Thymus (tissue), 11 donors: ENCODE results near the gene YPEL1. TPM values are rescaled to one million over a fixed set of nuclear protein-coding genes. Genes with fewer than 3 reads are reported as not detected.
"Not testable (repeated sequence)": the region's sequence is repeated elsewhere in the genome, so short reads cannot be mapped to it uniquely, and the experiment has no call there.

Experiments used
- DNase-seq, 9 donors: peaks; one replicate each; pipeline ENCODE4 v3.0.0-alpha.2; 2013; ENCODE audit warnings: low spot score in 9 of 9, low read depth in 6 of 9, missing footprints in 1 of 9
- H3K27ac ChIP-seq, 2 donors: one replicate each; pipeline ENCODE4 v1.5.1; 2013; ENCODE audit warnings: control low read depth in 1 of 2, low read depth in 1 of 2, low read length in 1 of 2, mild to moderate bottlenecking in 1 of 2, moderate library complexity in 1 of 2
- H3K27me3 ChIP-seq, 2 donors: one replicate each; pipeline ENCODE4 v1.5.1; 2013; ENCODE audit warnings: low read length in 1 of 2; ENCODE audit not compliant: control insufficient read depth in 2 of 2, insufficient read depth in 1 of 2
- H3K36me3 ChIP-seq, 2 donors: one replicate each; pipeline ENCODE4 v1.5.1; 2013; ENCODE audit warnings: low read length in 1 of 2, mild to moderate bottlenecking in 1 of 2, moderate library complexity in 1 of 2; ENCODE audit not compliant: control insufficient read depth in 2 of 2, insufficient read depth in 2 of 2
- H3K4me1 ChIP-seq, 2 donors: one replicate each; pipeline ENCODE4 v1.5.1; 2013; ENCODE audit warnings: low read length in 2 of 2; ENCODE audit not compliant: control insufficient read depth in 2 of 2, insufficient read depth in 2 of 2
- H3K4me3 ChIP-seq, 2 donors: one replicate each; pipeline ENCODE4 v1.5.1; 2013; ENCODE audit warnings: low read length in 2 of 2, control low read depth in 1 of 2, mild to moderate bottlenecking in 1 of 2
- H3K9me3 ChIP-seq, 2 donors: one replicate each; pipeline ENCODE4 v1.5.1; 2013; ENCODE audit warnings: low read length in 1 of 2, mild to moderate bottlenecking in 1 of 2; ENCODE audit not compliant: control insufficient read depth in 2 of 2, insufficient read depth in 1 of 2
- WGBS: extraction: QIAGEN DNeasy Blood & Tissue Kit; methylation state at CpG from one replicate; pipeline ENCODE4 v1.1.7; 2013; 5-methylcytosine and 5-hydroxymethylcytosine counted together
- polyA plus RNA-seq: library from polyadenylated mRNA; stranded (reverse); fragments of 200-250 nt; gene quantifications from one replicate; pipeline ENCODE4 v1.2.3, GENCODE V29; 2013
- total RNA-seq: library from RNA; stranded (reverse); fragments of 120-200 nt; gene quantifications from one replicate; pipeline ENCODE4 v1.2.4, GENCODE V29; 2013
- donor health status: healthy.

The YPEL1 gene
- total and polyA plus RNA-seq, 2 donors: 9.1 to 14.2 TPM

- no peaks in the 10 kb centered on the region for H3K9me3 ChIP-seq
- no peaks in the 10 kb centered on the region for H3K27me3 ChIP-seq
- 85% methylated on average over 8 of the region's 8 CpGs for WGBS
- no peak overlapping the region for H3K4me3 ChIP-seq
- H3K4me1 ChIP-seq: no peaks in the 10 kb centered on the region
- DNase-seq: no peak
- H3K27ac ChIP-seq: no peak overlapping the region
- H3K36me3 ChIP-seq: peaks cover 67 to 83% of the 10 kb centered on the region in 2 donors
Observed at GRCh38 chr22:21685164-21685513, 50.5 kb downstream of the YPEL1 start.

GRCh38 chr22:21684492-21685163, 51.0 kb downstream of the YPEL1 start:
- no peaks in the 10 kb centered on the region for H3K4me1 ChIP-seq
- no peak overlapping the region for H3K4me3 ChIP-seq
- no peak overlapping the region for H3K27ac ChIP-seq
- H3K36me3 ChIP-seq: peaks cover 66 to 80% of the 10 kb centered on the region in 2 donors
- H3K27me3 ChIP-seq: no peaks in the 10 kb centered on the region
- 98% methylated on average over 19 of the region's 19 CpGs for WGBS
- DNase-seq: no peak
- no peaks in the 10 kb centered on the region for H3K9me3 ChIP-seq

DNA sequence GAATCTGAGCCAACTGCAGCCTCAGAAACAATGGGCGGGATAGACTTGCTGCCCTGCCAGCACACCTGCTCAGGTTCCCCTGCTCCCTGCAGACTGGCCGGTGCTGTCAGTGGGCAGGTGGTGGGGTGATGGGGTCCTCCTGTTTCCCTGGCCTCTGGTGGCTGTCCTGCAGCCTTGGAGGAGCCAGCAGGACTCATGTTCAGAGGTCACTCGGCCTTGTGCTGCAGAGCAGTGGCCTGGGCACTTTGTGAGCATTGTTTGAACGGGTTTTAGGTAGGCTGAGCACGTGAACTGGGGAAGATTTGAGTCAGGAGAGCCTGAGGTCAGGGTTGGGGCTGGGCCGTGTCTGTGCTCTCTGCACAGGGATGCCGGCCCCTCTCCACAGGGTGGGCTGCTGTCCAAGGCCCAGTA, 52.2 kb downstream of the YPEL1 start:
- no peaks in the 10 kb centered on the region for H3K27me3 ChIP-seq
- H3K4me3 ChIP-seq: no peak overlapping the region
- peaks cover 58 to 72% of the 10 kb centered on the region in 2 donors for H3K36me3 ChIP-seq
- no peak overlapping the region for H3K27ac ChIP-seq
- 90% methylated on average over 7 of the region's 7 CpGs for WGBS
- DNase-seq: no peak
- H3K9me3 ChIP-seq: no peaks in the 10 kb centered on the region
- no peaks in the 10 kb centered on the region for H3K4me1 ChIP-seq

- DNase-seq: no peak
- Histone ChIP-seq H3K27ac (no peak overlapping the region), H3K4me3 (no peak overlapping the region), H3K4me1 (no peaks in the 10 kb centered on the region), H3K27me3 (no peaks in the 10 kb centered on the region), H3K36me3 (peaks cover 50 to 66% of the 10 kb centered on the region in 2 donors), H3K9me3 (no peaks in the 10 kb centered on the region)
- WGBS: 97% methylated on average over 20 of the region's 20 CpGs
Observed at GRCh38 chr22:21682385-21683175, 53.0 kb downstream of the YPEL1 start.

DNA sequence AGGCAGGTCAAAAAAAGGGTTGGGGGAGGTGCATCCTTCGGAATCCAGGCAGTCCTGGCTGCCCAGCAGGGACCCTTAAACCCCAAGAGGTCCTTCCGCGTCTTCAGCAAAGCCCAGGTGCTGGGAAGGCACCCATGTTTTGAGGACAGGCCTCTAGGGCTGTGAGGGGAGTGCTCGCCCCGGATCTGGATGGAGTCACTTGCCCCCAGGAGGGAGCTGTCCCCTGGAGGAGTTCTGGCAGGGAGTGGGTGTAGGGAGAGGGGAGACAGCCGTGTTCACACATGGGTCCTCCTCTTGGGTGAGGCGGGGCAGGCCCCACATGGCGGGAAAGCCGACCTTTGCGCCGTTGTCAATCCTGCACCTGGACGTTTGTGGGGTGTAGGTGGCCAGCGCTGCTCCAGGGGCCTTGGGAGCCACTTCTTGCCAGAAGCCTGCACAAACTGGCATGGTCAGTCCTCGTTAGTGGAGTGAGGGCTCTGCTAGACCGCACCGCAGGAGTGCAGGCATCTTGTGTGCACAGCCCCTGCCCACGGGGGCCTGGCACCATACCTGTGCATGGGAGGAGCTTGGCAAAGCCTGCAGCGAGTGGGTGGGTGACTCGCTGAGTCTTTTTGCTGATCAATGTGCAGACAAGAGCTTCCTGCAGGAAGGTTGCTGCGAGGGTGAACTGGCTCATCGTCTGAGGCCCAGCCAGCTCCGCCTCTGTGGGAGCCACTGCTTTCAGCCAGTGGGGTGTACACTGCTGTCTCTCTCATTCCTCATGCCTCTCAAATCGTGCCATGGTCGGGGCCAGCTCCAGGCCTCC, 53.8 kb downstream of the YPEL1 start:
- Histone ChIP-seq H3K27ac (no peak overlapping the region), H3K9me3 (no peaks in the 10 kb centered on the region), H3K27me3 (no peaks in the 10 kb centered on the region), H3K4me3 (no peak overlapping the region), H3K4me1 (no peaks in the 10 kb centered on the region), H3K36me3 (peaks cover 43 to 61% of the 10 kb centered on the region in 2 donors)
- no peak for DNase-seq
- WGBS: 95% methylated on average over 24 of the region's 24 CpGs

GRCh38 chr22:21680830-21681565, 54.6 kb downstream of the YPEL1 start:
- Histone ChIP-seq H3K27me3 (no peaks in the 10 kb centered on the region), H3K4me3 (no peak overlapping the region), H3K36me3 (peaks cover 36 to 55% of the 10 kb centered on the region in 2 donors), H3K9me3 (peaks cover 0 to under 1% of the 10 kb centered on the region in 2 donors), H3K27ac (no peak overlapping the region), H3K4me1 (no peaks in the 10 kb centered on the region)
- DNase-seq: no peak
- 97% methylated on average over 21 of the region's 21 CpGs for WGBS

DNA sequence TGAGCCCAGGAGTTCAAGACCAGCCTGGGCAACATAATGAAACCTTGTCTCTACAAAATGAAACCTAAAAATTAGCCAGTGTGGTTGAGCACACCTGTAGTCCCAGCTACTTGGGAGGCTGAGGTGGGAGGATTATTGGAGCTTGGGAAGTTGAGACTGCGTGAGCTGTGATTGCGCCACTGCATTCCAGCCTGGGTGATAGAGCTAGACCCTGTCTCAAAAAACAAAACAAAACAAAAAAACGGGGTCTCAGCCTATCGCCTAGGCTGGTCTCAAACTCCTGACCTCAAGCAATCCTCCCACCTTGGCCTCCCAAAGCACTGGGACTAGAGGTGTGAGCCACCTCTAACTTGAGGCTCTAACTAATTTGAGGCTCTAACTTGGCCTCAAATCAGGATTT, 56.2 kb downstream of the YPEL1 start:
- no peak overlapping the region for H3K27ac ChIP-seq
- no peak for DNase-seq
- H3K36me3 ChIP-seq: peaks cover 36 to 57% of the 10 kb centered on the region in 2 donors
- WGBS: 98% methylated on average over 4 of the region's 4 CpGs
- H3K27me3 ChIP-seq: no peaks in the 10 kb centered on the region
- H3K4me1 ChIP-seq: no peaks in the 10 kb centered on the region
- H3K9me3 ChIP-seq: peaks cover 0 to 5% of the 10 kb centered on the region in 2 donors
- H3K4me3 ChIP-seq: no peak overlapping the region

- H3K9me3 ChIP-seq, H3K27ac ChIP-seq, H3K4me3 ChIP-seq, H3K4me1 ChIP-seq, DNase-seq, H3K27me3 ChIP-seq: not testable (repeated sequence)
- peaks cover 39 to 59% of the 10 kb centered on the region in 2 donors for H3K36me3 ChIP-seq
- 98% methylated on average over 12 of the region's 12 CpGs for WGBS
Observed at GRCh38 chr22:21678842-21679241, 56.8 kb downstream of the YPEL1 start.
